C1 segment of cervical spinal cord (tissue), 14 donors: ENCODE data around the gene ATXN1.

Experiments
- DNase-seq, 14 donors: peaks; one replicate each; lab custom pipeline; 2025; lab: John Stamatoyannopoulos, UW

ATXN1 gene

GRCh38 chr6:16747232-16748024 is 13.8 kb downstream of the ATXN1 start:
- DNase-seq = peak in 1 of 14 donors; percentile 23

- DNase-seq = no peak
These were observed 14.4 kb downstream of the ATXN1 start for GRCh38 chr6:16746812-16747211.

GRCh38 chr6:16746401-16746800 is 14.9 kb downstream of the ATXN1 start:
- DNase-seq = no peak

- no peak for DNase-seq
These were observed 17.5 kb downstream of the ATXN1 start for GRCh38 chr6:16743664-16744210.

- DNase-seq = no peak
These were observed 19.1 kb downstream of the ATXN1 start for GRCh38 chr6:16742116-16742515.

GRCh38 chr6:16741112-16742016 is 19.9 kb downstream of the ATXN1 start:
- no peak for DNase-seq

GRCh38 chr6:16740097-16740496 is 21.2 kb downstream of the ATXN1 start:
- no peak for DNase-seq

GRCh38 chr6:16739329-16739801 is 21.9 kb downstream of the ATXN1 start:
- peak in 2 of 14 donors; percentile 18 to 19 for DNase-seq

- DNase-seq = no peak
These were observed 23.3 kb downstream of the ATXN1 start for GRCh38 chr6:16737925-16738324.

GRCh38 chr6:16736856-16737775 is 24.1 kb downstream of the ATXN1 start:
- DNase-seq = no peak

GRCh38 chr6:16735014-16735413 is 26.2 kb downstream of the ATXN1 start:
- no peak for DNase-seq

GRCh38 chr6:16733085-16733484 is 28.2 kb downstream of the ATXN1 start:
- no peak for DNase-seq

- DNase-seq = no peak
These were observed 29.7 kb downstream of the ATXN1 start for GRCh38 chr6:16731478-16732051.

- no peak for DNase-seq
These were observed 30.4 kb downstream of the ATXN1 start for GRCh38 chr6:16730738-16731477.

- no peak for DNase-seq
These were observed 31.5 kb downstream of the ATXN1 start for GRCh38 chr6:16729744-16730143.

- no peak for DNase-seq
These were observed 32.0 kb downstream of the ATXN1 start for GRCh38 chr6:16729183-16729691.

GRCh38 chr6:16728513-16729182 is 32.6 kb downstream of the ATXN1 start:
- no peak for DNase-seq

- DNase-seq = no peak
These were observed 33.3 kb downstream of the ATXN1 start for GRCh38 chr6:16727996-16728395.

- DNase-seq = no peak
These were observed 36.0 kb downstream of the ATXN1 start for GRCh38 chr6:16725145-16725864.
